Measurements from ENCODE around the gene TAF12. TPM values are rescaled to one million over a fixed set of nuclear protein-coding genes. Genes with fewer than 3 reads are reported as not detected.
"Not testable (repeated sequence)": the region's sequence is repeated elsewhere in the genome, so short reads cannot be mapped to it uniquely, and the experiment has no call there.

The TAF12 gene
- total RNA-seq, 1 experiment from 2014 or later: 33.9 TPM

DNA sequence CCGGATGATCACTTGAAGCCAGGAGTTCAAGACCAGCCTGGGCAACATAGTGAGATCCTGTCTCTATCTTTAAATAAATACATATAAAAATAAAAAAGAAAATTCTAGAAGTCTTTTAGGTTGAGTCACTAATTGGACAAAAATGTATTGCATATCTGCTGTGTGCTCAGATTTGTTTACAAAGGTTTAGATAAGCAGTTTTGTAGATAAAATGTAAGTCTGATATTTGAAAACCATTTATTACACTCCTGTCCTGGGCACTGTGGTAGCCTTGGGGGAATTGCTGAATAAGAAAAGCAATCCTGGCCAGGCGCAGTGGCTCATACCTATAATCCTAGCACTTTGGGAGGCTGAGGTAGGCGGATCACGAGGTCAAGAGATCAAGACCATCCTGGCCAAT lies 37.3 kb upstream of the TAF12 start:
- Histone ChIP-seq H3K27ac (ENCODE audit: low read length) (no peak overlapping the region), H3K9me3 (ENCODE audit: control insufficient read depth, insufficient read depth, low read depth, low read length) (no peaks in the 10 kb centered on the region), H3K27me3 (ENCODE audit: control insufficient read depth, insufficient read depth, low read length) (no peaks in the 10 kb centered on the region), H3K36me3 (ENCODE audit: control insufficient read depth, insufficient read depth, low read length) (0 out of 2 replicates have a peak, but pooled peaks cover 2% of the 10 kb centered on the region), H3K4me1 (ENCODE audit: control insufficient read depth, insufficient read depth, low read length) (no peaks in the 10 kb centered on the region), H3K4me3 (ENCODE audit: low read depth in 2 of 2, low read length in 2 of 2) (no peak overlapping the region)
- ChIA-PET POLR2A (no interaction called here), CTCF (interaction anchor here (0.7 kb wide), 1 partner anchor 9 kb away, joined by 6 read pairs; no protein-coding TSS in a partner anchor)
- DNase-seq (ENCODE audit: low read depth, low spot score): no peak
- intact Hi-C loops (cut with micrococcal nuclease; ENCODE audit: unreplicated experiment) (no loop called here), in situ Hi-C loops (cut with HindIII; ENCODE audit: low pct_unique_long_range_greater_than_20kb, low sequenced_read_pairs) (no loop called here)
- TF ChIP-seq TCF7L2 (IDR thresholded peaks at IDR 0.05; ENCODE audit: low read depth, low read length): no peak
- BruUV-seq (replicated peaks): no TSS peak
- no peak for ATAC-seq

- no peaks in the 10 kb centered on the region for H3K36me3 ChIP-seq (ENCODE audit: control insufficient read depth, insufficient read depth, low read length)
- ATAC-seq (no peak), DNase-seq (ENCODE audit: low read depth, low spot score) (no peak)
- no peak overlapping the region for H3K27ac ChIP-seq (ENCODE audit: low read length)
- TF ChIP-seq POLR2AphosphoS5 (IDR thresholded peaks at IDR 0.05; ENCODE audit: low read depth, low read length) (no peak), SIN3A (IDR thresholded peaks at IDR 0.05; ENCODE audit: borderline replicate concordance, insufficient read depth, low read depth, low read length) (no peak), CTCF (IDR thresholded peaks at IDR 0.05) (no peak), TCF7L2 (IDR thresholded peaks at IDR 0.05; ENCODE audit: low read depth, low read length) (no peak), REST (IDR thresholded peaks at IDR 0.05; ENCODE audit: insufficient read depth in 1 of 2, low read depth in 2 of 2, low read length in 1 of 2) (no peak)
- no peaks in the 10 kb centered on the region for H3K9me3 ChIP-seq (ENCODE audit: control insufficient read depth, insufficient read depth, low read depth, low read length)
- TSS peak; percentile 65 for BruUV-seq (replicated peaks)
- H3K27me3 ChIP-seq (ENCODE audit: control insufficient read depth, insufficient read depth, low read length): no peaks in the 10 kb centered on the region
- H3K4me3 ChIP-seq (ENCODE audit: low read depth in 2 of 2, low read length in 2 of 2): no peak overlapping the region
- ChIA-PET CTCF (interaction anchor here (0.6 kb wide), 1 partner anchor 189 kb away, joined by 3 read pairs; no protein-coding TSS in a partner anchor), POLR2A (interaction anchor here (0.6 kb wide), 1 partner anchor 58 kb away, joined by 5 read pairs; no protein-coding TSS in a partner anchor)
- in situ Hi-C loops (cut with HindIII; ENCODE audit: low pct_unique_long_range_greater_than_20kb, low sequenced_read_pairs): no loop called here
- peaks cover under 1% of the 10 kb centered on the region; the same call in 1 of the 2 replicates for H3K4me1 ChIP-seq (ENCODE audit: control insufficient read depth, insufficient read depth, low read length)
- intact Hi-C loops (cut with micrococcal nuclease; ENCODE audit: unreplicated experiment): no loop called here
Observed at GRCh38 chr1:28675924-28676257, 33.0 kb upstream of the TAF12 start.

- BruUV-seq (replicated peaks); DNase-seq (ENCODE audit: low read depth, low spot score); H3K9me3 ChIP-seq (ENCODE audit: control insufficient read depth, insufficient read depth, low read depth, low read length); intact Hi-C loops (cut with micrococcal nuclease; ENCODE audit: unreplicated experiment); H3K4me1 ChIP-seq (ENCODE audit: control insufficient read depth, insufficient read depth, low read length); in situ Hi-C loops (cut with HindIII; ENCODE audit: low pct_unique_long_range_greater_than_20kb, low sequenced_read_pairs); POLR2A ChIA-PET; ATAC-seq; H3K27ac ChIP-seq (ENCODE audit: low read length); H3K36me3 ChIP-seq (ENCODE audit: control insufficient read depth, insufficient read depth, low read length); H3K4me3 ChIP-seq (ENCODE audit: low read depth in 2 of 2, low read length in 2 of 2); CTCF ChIA-PET; H3K27me3 ChIP-seq (ENCODE audit: control insufficient read depth, insufficient read depth, low read length): not testable (repeated sequence)
Observed at GRCh38 chr1:28672971-28673370, 30.1 kb upstream of the TAF12 start.

Measured in Panc1 (cell line).